T47D (cell line): Measurements from ENCODE around the gene MPP3.

ENCODE experiments used
- DNase-seq, 2 experiments: peaks; one replicate each; pipeline versions ENCODE4 v3.0.0 to v3.0.0-alpha.2; 2011 to 2012; ENCODE audit warnings: low read depth in 1 of 2, low spot score in 1 of 2
- JUND ChIP-seq: IDR thresholded peaks from 2 replicates; pipeline ENCODE4 v1.6.1; 2012; ENCODE audit warnings: low read depth
- in situ Hi-C: cut with HindIII; loops from 2 replicates; pipeline ENCODE4 v1.10.0; 2016; ENCODE audit warnings: low sequenced_read_pairs, low pct_unique_long_range_greater_than_20kb

The MPP3 gene

DNA sequence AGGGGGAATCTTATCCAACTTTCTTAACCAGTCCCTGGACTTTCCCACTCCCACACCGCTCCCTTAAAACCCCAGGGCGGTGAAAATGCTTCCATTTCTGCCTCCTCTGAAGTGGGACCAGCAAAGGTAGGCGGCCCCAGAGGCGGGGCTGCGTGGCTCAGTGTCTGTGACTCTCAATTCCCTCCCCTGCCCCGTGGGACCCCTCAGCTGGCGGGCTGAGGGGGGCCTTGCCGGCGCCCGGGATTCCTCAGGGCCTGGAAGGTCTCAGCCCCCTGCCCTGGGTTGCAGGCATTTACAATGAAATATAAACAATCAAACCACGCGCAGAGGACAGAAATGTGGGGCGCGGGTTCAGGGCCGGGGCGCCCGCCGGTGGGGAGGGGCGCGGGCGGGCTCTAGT lies 78.0 kb downstream of the MPP3 start:
- no peak for DNase-seq
- in situ Hi-C loops: no loop called here
- no peak for TF ChIP-seq JUND

DNA sequence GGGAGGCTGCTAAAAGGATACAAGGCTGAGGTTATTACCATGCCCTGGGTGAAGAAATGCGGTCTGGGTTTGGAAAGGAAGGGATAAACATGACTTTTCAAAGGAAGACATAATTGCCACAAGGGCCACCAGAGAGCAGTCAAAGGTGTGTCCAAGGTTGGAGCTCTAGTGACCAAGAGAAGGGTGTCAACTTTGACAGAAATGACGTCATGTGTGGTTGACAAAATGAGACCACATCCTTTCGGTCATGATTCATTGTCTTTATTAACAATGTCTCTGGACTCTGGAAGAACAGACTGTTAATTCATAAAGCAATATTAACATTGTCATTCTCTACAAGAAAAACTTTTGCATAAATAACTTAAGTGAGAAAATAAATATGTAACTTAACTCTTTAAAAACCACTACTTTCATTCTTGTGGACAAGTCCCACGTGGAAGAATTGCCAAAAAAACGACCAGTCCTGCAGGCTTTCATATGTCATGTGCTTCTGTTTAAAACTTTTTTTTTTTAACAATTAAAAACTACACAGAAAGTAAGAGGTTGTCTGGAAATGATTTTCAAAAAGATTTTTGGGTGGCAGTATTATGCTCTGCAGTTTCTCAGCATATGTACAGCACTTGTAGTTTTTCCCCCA lies 79.3 kb downstream of the MPP3 start:
- in situ Hi-C loops: no loop called here
- DNase-seq: no peak
- no peak for TF ChIP-seq JUND
